ENCODE results near the gene CCDC70.
"Not testable (repeated sequence)": the region's sequence is repeated elsewhere in the genome, so short reads cannot be mapped to it uniquely, and the experiment has no call there.

CCDC70 gene

GRCh38 chr13:51861723-51862300, at the start of gene CCDC70:
TSS of gene CCDC70 (plus strand) at chr13:51861969. CDS start at chr13:51865412, 3,443 bp downstream.
- no peak for DNase-seq

- DNase-seq = no peak
Measured at GRCh38 chr13:51814071-51814470, 47.7 kb upstream of the CCDC70 start.

- peak; percentile 65 for DNase-seq
Measured at GRCh38 chr13:51814825-51815650, 46.7 kb upstream of the CCDC70 start.

- no peak for DNase-seq
Measured at GRCh38 chr13:51815848-51816247, 45.9 kb upstream of the CCDC70 start.

GRCh38 chr13:51816604-51817249, 45.0 kb upstream of the CCDC70 start:
- DNase-seq = no peak

GRCh38 chr13:51817717-51818116, 44.1 kb upstream of the CCDC70 start:
- DNase-seq = no peak

GRCh38 chr13:51818276-51818675, 43.5 kb upstream of the CCDC70 start:
- DNase-seq = no peak

GRCh38 chr13:51818781-51819511, 42.8 kb upstream of the CCDC70 start:
- no peak for DNase-seq

GRCh38 chr13:51819544-51819943, 42.2 kb upstream of the CCDC70 start:
- DNase-seq = no peak

- no peak for DNase-seq
Measured at GRCh38 chr13:51820016-51820597, 41.7 kb upstream of the CCDC70 start.

GRCh38 chr13:51821606-51822005, 40.2 kb upstream of the CCDC70 start:
- DNase-seq = no peak

GRCh38 chr13:51822106-51822815, 39.5 kb upstream of the CCDC70 start:
- peak; percentile 65 for DNase-seq

GRCh38 chr13:51823359-51823758, 38.4 kb upstream of the CCDC70 start:
- no peak for DNase-seq

- peak; percentile 74 for DNase-seq
Measured at GRCh38 chr13:51823863-51824262, 37.9 kb upstream of the CCDC70 start.

GRCh38 chr13:51824712-51825111, 37.1 kb upstream of the CCDC70 start:
- DNase-seq = not testable (repeated sequence)

- DNase-seq = no peak
Measured at GRCh38 chr13:51825165-51825592, 36.6 kb upstream of the CCDC70 start.

- no peak for DNase-seq
Measured at GRCh38 chr13:51825681-51826254, 36.0 kb upstream of the CCDC70 start.

GRCh38 chr13:51826606-51827005, 35.2 kb upstream of the CCDC70 start:
- peak; percentile 23 for DNase-seq

- no peak for DNase-seq
Measured at GRCh38 chr13:51827254-51827653, 34.5 kb upstream of the CCDC70 start.

GRCh38 chr13:51828730-51829567, 32.8 kb upstream of the CCDC70 start:
- no peak for DNase-seq

GRCh38 chr13:51829568-51829899, 32.2 kb upstream of the CCDC70 start:
- DNase-seq = peak; percentile 29

Data from NCI-H1694 treated with DMSO at 0.1 percent for 48 hours (cell line).